ENCODE measurements around the gene BEAN1.

The BEAN1 gene

DNA sequence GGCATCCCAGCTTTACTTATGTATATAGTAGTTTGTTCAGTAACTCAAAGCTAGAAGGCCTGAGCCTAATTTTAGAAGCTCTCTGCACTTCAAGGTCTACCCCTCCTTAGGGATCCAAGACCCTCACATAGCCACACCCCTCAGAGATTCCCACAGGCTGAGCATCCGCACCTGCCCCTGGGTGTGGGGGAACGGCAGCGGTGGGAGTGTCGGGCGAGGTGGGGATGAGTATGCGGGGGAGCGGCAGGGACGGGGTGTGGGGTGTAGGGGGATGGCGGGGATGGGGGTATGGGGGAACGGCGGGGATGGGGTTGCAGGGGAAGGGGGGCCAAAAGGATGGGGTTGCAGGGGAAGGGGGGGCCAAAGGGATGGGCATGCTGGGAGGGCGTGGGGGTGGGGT lies 24.9 kb upstream of the BEAN1 start:
- no peak for DNase-seq (ENCODE audit: extremely low read depth, low read depth)
- no peak overlapping the region for H3K4me3 ChIP-seq (replicated peaks; ENCODE audit: low read depth, low read length)
- TF ChIP-seq, protein P1, sequence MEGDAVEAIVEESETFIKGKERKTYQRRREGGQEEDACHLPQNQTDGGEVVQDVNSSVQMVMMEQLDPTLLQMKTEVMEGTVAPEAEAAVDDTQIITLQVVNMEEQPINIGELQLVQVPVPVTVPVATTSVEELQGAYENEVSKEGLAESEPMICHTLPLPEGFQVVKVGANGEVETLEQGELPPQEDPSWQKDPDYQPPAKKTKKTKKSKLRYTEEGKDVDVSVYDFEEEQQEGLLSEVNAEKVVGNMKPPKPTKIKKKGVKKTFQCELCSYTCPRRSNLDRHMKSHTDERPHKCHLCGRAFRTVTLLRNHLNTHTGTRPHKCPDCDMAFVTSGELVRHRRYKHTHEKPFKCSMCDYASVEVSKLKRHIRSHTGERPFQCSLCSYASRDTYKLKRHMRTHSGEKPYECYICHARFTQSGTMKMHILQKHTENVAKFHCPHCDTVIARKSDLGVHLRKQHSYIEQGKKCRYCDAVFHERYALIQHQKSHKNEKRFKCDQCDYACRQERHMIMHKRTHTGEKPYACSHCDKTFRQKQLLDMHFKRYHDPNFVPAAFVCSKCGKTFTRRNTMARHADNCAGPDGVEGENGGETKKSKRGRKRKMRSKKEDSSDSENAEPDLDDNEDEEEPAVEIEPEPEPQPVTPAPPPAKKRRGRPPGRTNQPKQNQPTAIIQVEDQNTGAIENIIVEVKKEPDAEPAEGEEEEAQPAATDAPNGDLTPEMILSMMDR (IDR thresholded peaks at IDR 0.05; ENCODE audit: low read depth, low read length, missing control alignments): no peak

DNA sequence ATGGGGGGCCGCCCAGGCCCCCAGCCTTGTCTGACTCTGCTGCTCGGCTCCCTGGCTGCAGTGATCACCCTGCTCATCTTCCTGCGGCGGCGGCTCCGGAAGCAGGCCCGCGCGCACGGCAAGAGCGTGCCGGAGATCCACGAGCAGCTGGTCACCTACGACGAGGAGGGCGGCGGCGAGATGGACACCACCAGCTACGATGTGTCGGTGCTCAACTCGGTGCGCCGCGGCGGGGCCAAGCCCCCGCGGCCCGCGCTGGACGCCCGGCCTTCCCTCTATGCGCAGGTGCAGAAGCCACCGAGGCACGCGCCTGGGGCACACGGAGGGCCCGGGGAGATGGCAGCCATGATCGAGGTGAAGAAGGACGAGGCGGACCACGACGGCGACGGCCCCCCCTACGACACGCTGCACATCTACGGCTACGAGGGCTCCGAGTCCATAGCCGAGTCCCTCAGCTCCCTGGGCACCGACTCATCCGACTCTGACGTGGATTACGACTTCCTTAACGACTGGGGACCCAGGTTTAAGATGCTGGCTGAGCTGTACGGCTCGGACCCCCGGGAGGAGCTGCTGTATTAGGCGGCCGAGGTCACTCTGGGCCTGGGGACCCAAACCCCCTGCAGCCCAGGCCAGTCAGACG lies 24.4 kb upstream of the BEAN1 start:
- TF ChIP-seq, protein P1 (IDR thresholded peaks at IDR 0.05; ENCODE audit: low read depth, low read length, missing control alignments): no peak
- no peak for DNase-seq (ENCODE audit: extremely low read depth, low read depth)
- H3K4me3 ChIP-seq (replicated peaks; ENCODE audit: low read depth, low read length): no peak overlapping the region

- TF ChIP-seq, protein P1 (IDR thresholded peaks at IDR 0.05; ENCODE audit: low read depth, low read length, missing control alignments): no peak
- DNase-seq (ENCODE audit: extremely low read depth, low read depth): no peak
- H3K4me3 ChIP-seq (replicated peaks; ENCODE audit: low read depth, low read length): no peak overlapping the region
Measured at GRCh38 chr16:66403531-66404145, 23.5 kb upstream of the BEAN1 start.

DNA sequence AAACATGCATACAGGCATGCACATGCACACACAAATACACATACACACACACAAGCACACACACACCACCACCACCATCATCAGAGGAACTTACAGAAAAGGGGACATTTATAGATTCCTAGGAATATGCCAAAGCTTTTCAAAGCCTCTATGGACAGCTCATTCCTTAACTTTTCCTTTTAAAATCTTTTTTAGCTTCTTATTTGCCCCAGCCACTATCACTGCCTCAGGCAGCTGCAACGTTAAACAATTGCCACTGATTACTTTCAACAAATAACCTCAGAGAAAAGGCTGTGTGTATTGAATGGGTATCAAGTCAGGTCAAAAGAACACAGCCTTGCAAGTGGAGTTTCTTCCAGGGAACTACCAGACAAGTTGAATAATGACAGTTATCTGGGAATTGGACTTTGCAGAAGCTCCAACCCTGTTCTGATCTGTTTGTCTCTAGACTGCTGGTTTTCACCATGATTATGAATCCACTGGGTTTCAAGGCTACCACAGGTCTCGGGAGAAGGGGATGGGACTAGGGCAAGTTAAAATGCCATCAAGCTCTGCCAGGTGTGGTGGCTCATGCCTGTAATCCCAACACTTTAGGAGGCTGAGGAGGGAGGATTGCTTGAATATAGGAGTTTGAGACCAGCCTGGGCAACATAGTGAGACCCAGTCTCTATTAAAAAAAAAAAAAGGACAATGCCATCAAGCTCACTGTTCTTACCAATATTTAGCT lies 21.9 kb upstream of the BEAN1 start:
- no peak overlapping the region for H3K4me3 ChIP-seq (replicated peaks; ENCODE audit: low read depth, low read length)
- DNase-seq (ENCODE audit: extremely low read depth, low read depth): no peak
- TF ChIP-seq, protein P1 (IDR thresholded peaks at IDR 0.05; ENCODE audit: low read depth, low read length, missing control alignments): no peak

DNA sequence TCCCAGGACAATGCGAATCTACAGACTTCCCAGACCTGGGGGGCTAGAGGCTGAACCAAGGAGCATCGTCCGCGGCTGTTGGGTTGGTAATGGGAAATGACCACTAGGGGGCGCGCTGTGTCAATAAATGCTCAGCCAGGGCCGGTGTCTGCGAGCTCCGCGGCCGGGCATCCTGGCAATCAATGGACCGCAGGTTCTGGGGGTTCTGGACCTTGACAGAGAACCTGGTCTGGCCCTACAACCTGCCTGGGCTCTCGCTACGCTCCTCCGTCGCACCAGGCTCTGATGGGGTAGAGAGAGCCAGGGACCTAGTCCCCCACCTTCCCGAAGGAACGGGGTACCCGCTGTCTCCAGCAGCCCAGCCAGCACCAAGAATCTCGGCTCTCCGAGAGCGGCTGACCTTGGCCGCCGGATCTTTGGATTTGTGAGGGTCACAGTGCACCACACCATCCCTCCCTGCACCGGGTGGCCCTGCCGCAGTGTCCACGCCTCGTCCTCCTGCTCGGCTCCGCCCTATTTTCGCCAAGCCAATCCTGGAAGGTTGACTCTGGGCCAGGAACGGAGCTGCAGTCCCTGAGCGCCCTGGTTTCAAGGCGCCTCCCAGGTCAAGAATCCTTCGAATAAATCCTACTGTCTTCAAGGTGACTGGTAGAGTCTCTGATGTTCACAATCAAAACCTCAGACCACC lies 20.4 kb upstream of the BEAN1 start:
- TF ChIP-seq, protein P1 (IDR thresholded peaks at IDR 0.05; ENCODE audit: low read depth, low read length, missing control alignments): peak; percentile 73
- DNase-seq (ENCODE audit: extremely low read depth, low read depth): peak; percentile 39
- peak overlapping the region; percentile 59 for H3K4me3 ChIP-seq (replicated peaks; ENCODE audit: low read depth, low read length)

GRCh38 chr16:66408163-66409048 lies 18.7 kb upstream of the BEAN1 start:
- peak overlapping the region; percentile 30 for H3K4me3 ChIP-seq (replicated peaks; ENCODE audit: low read depth, low read length)
- TF ChIP-seq, protein P1 (IDR thresholded peaks at IDR 0.05; ENCODE audit: low read depth, low read length, missing control alignments): no peak
- peak; percentile 40 for DNase-seq (ENCODE audit: extremely low read depth, low read depth)

Data from HFF-Myc (cell line).